A549 (cell line): ENCODE data around the gene GABBR1. TPM values are rescaled to one million over a fixed set of nuclear protein-coding genes. Genes with fewer than 3 reads are reported as not detected.

Source experiments
- ATAC-seq, 2 experiments: fragments of 200-7000 bp in 1 of 2; fragments of >200 bp in 1 of 2; cut with Nextera tagmentation in 1 of 2; cut with Tn5 transposase in 1 of 2; 3 replicates each; pipeline versions ENCODE4 v1.8.0 to v1.9.1; 2018 to 2020; ENCODE audit warnings: mild to moderate bottlenecking in 1 of 2, moderate library complexity in 1 of 2
- CTCF ChIA-PET: fragments of 300-600 bp; sonication (Branson Sonifier 250); formaldehyde crosslinking; extraction: SDS; loops from one replicate; lab custom pipeline; 2021; ENCODE audit warnings: antibody characterized with exemption, inconsistent platforms; lab: Yijun Ruan, JAX
- POLR2A ChIA-PET: fragments of 350-600 bp; formaldehyde crosslinking; extraction: SDS; loops from one replicate; lab custom pipeline; 2021; ENCODE audit warnings: antibody characterized with exemption, inconsistent platforms; lab: Yijun Ruan, JAX
- DNase-seq, 2 experiments: peaks; one replicate each; pipeline versions ENCODE4 v3.0.0 to v3.0.0-alpha.2; 2011 to 2016; ENCODE audit warnings: low read depth in 1 of 2, low spot score in 1 of 2
- FAIRE-seq: peaks from 2 replicates; lab custom pipeline; 2011; peaks lifted over from hg19 to GRCh38; lab: Jason Lieb, UNC
- H3K27ac ChIP-seq, 2 experiments: fragments of >200 bp; sonication (Bioruptor Twin); formaldehyde crosslinking; 3 replicates each; pipeline ENCODE4 v1.5.1; 2016 to 2017
- H3K4me1 ChIP-seq: fragments of >200 bp; sonication (Bioruptor Twin); formaldehyde crosslinking; 3 replicates; pipeline ENCODE4 v1.6.1; 2016
- H3K4me2 ChIP-seq: fragments of >200 bp; sonication (Bioruptor Twin); formaldehyde crosslinking; 3 replicates; pipeline ENCODE4 v1.6.1; 2016
- H3K4me3 ChIP-seq: fragments of >200 bp; sonication (Bioruptor Twin); formaldehyde crosslinking; 3 replicates; pipeline ENCODE4 v1.5.1; 2016
- H3K9me3 ChIP-seq: fragments of >200 bp; sonication (Bioruptor Twin); formaldehyde crosslinking; 3 replicates; pipeline ENCODE4 v1.6.1; 2016
- BHLHE40 ChIP-seq: IDR thresholded peaks from 2 replicates; pipeline ENCODE4 v1.6.1; 2012; ENCODE audit warnings: low read depth, low read length, inconsistent platforms
- CBX8 ChIP-seq: fragments of 200-600 bp; sonication (generic); IDR thresholded peaks from 2 replicates; pipeline ENCODE4 v1.6.1; 2016
- CHD2 ChIP-seq: fragments of 150-350 bp; IDR thresholded peaks from 2 replicates; pipeline ENCODE4 v1.6.1; 2014; ENCODE audit warnings: low read length; ENCODE audit not compliant: partially characterized antibody
- EHF ChIP-seq: fragments of 250-450 bp; sonication (Bioruptor Pico); IDR thresholded peaks from 2 replicates; pipeline ENCODE4 v1.5.0; 2020; ENCODE audit warnings: mild to moderate bottlenecking
- EP300 ChIP-seq, 2 experiments: fragments of >200 bp; sonication (Bioruptor Twin); formaldehyde crosslinking; IDR thresholded peaks; 2 replicates in 1 of 2; 3 replicates in 1 of 2; pipeline ENCODE4 v1.6.1; 2016 to 2017
- ESRRA ChIP-seq: fragments of 150-350 bp; IDR thresholded peaks from 2 replicates; pipeline ENCODE4 v1.6.1; 2014; ENCODE audit warnings: mild to moderate bottlenecking, low read length, borderline replicate concordance
- FOSB ChIP-seq: fragments of 250-450 bp; sonication (Bioruptor Pico); IDR thresholded peaks from 2 replicates; pipeline ENCODE4 v1.5.0; 2020; ENCODE audit warnings: mild to moderate bottlenecking, moderate library complexity
- FOXS1 ChIP-seq: fragments of 250-450 bp; sonication (Bioruptor Pico); IDR thresholded peaks from 2 replicates; pipeline ENCODE4 v1.5.0; 2020; ENCODE audit warnings: mild to moderate bottlenecking, moderate library complexity
- GATA3 ChIP-seq: IDR thresholded peaks from 2 replicates; pipeline ENCODE4 v1.6.1; 2012; ENCODE audit warnings: borderline replicate concordance
- HDAC2 ChIP-seq: fragments of 200-600 bp; sonication (generic); IDR thresholded peaks from 2 replicates; pipeline ENCODE4 v1.6.1; 2016
- HMGXB4 ChIP-seq: fragments of 250-450 bp; sonication (Bioruptor Pico); IDR thresholded peaks from 2 replicates; pipeline ENCODE4 v1.5.0; 2021; ENCODE audit warnings: mild to moderate bottlenecking, moderate library complexity, borderline replicate concordance
- HOXB13 ChIP-seq: fragments of 250-450 bp; sonication (Bioruptor Pico); IDR thresholded peaks from 2 replicates; pipeline ENCODE4 v1.5.0; 2020; ENCODE audit warnings: low read depth, mild to moderate bottlenecking, moderate library complexity
- HOXB5 ChIP-seq: fragments of 250-450 bp; sonication (Bioruptor Pico); IDR thresholded peaks from 2 replicates; pipeline ENCODE4 v1.5.0; 2020; ENCODE audit warnings: mild to moderate bottlenecking, moderate library complexity
- JUN ChIP-seq, 2 experiments: fragments of >200 bp; sonication (Bioruptor Twin); formaldehyde crosslinking; IDR thresholded peaks; 2 replicates in 1 of 2; 3 replicates in 1 of 2; pipeline ENCODE4 v1.6.1; 2016 to 2017
- KDM1A ChIP-seq: fragments of 200-600 bp; sonication (generic); IDR thresholded peaks from 2 replicates; pipeline ENCODE4 v1.6.1; 2016; ENCODE audit warnings: low read depth, mild to moderate bottlenecking
- KDM5A ChIP-seq: fragments of 200-600 bp; sonication (generic); IDR thresholded peaks from 2 replicates; pipeline ENCODE4 v1.6.1; 2016; ENCODE audit warnings: antibody characterized with exemption, mild to moderate bottlenecking
- MAZ ChIP-seq: fragments of 150-350 bp; IDR thresholded peaks from 2 replicates; pipeline ENCODE4 v1.6.1; 2014; ENCODE audit warnings: antibody characterized with exemption, low read depth, low read length, borderline replicate concordance
- MYC ChIP-seq: IDR thresholded peaks from 2 replicates; pipeline ENCODE4 v1.6.1; 2012; ENCODE audit warnings: mild to moderate bottlenecking, inconsistent platforms, low read length, improper control_type of control experiment, borderline replicate concordance
- NPAS2 ChIP-seq: fragments of 250-450 bp; sonication (Bioruptor Pico); IDR thresholded peaks from 2 replicates; pipeline ENCODE4 v1.8.0; 2022; ENCODE audit warnings: mild to moderate bottlenecking, moderate library complexity, borderline replicate concordance
- NR3C1 ChIP-seq: fragments of >200 bp; sonication (Bioruptor Twin); formaldehyde crosslinking; IDR thresholded peaks from 3 replicates; pipeline ENCODE4 v1.6.1; 2017
- PHF8 ChIP-seq: fragments of 200-600 bp; sonication (generic); IDR thresholded peaks from 2 replicates; pipeline ENCODE4 v1.6.1; 2016; ENCODE audit warnings: low read depth, mild to moderate bottlenecking, antibody characterized with exemption, moderate library complexity, borderline replicate concordance
- RFX5 ChIP-seq: fragments of 450-650 bp; IDR thresholded peaks from 2 replicates; pipeline ENCODE4 v1.7.1; 2014; ENCODE audit warnings: antibody characterized with exemption, mild to moderate bottlenecking, moderate library complexity
- TFCP2L1 ChIP-seq: fragments of 250-450 bp; sonication (Bioruptor Pico); IDR thresholded peaks from 2 replicates; pipeline ENCODE4 v1.5.0; 2021; ENCODE audit warnings: mild to moderate bottlenecking
- ZC3H11A ChIP-seq: fragments of 450-650 bp; IDR thresholded peaks from 2 replicates; pipeline ENCODE4 v1.6.1; 2014; ENCODE audit warnings: antibody characterized with exemption, mild to moderate bottlenecking
- ZSCAN20 ChIP-seq: fragments of 250-450 bp; sonication (Bioruptor Pico); IDR thresholded peaks from 2 replicates; pipeline ENCODE4 v1.8.0; 2022; ENCODE audit warnings: mild to moderate bottlenecking, moderate library complexity
- WGBS: methylation state at CpG from one replicate; pipeline ENCODE4 v1.1.6; 2017; ENCODE audit errors: missing lambda C conversion rate; 5-methylcytosine and 5-hydroxymethylcytosine counted together
- polyA plus RNA-seq, 4 experiments: library from polyadenylated mRNA; depleted of rRNA in 3 of 4; stranded (reverse); fragments of >200 nt; fragmentation: RNase III in 1 of 4; extraction: RNeasy Plus Mini Kit Qiagen cat#74134 plus additional on column Dnase treatment in 1 of 4; gene quantifications; 2 replicates in 3 of 4; 3 replicates in 1 of 4; pipeline ENCODE4 v1.2.3, GENCODE V29; 2011 to 2017
- TF ChIP-seq, protein P1 (sequence below): fragments of >200 bp; sonication (Bioruptor Twin); formaldehyde crosslinking; IDR thresholded peaks from 3 replicates; pipeline ENCODE4 v1.6.1; 2016

GABBR1 gene
- polyA plus RNA-seq, 2 of the 4 experiments (the other 2 are of a cell fraction) = 6.8 to 9.0 TPM

DNA sequence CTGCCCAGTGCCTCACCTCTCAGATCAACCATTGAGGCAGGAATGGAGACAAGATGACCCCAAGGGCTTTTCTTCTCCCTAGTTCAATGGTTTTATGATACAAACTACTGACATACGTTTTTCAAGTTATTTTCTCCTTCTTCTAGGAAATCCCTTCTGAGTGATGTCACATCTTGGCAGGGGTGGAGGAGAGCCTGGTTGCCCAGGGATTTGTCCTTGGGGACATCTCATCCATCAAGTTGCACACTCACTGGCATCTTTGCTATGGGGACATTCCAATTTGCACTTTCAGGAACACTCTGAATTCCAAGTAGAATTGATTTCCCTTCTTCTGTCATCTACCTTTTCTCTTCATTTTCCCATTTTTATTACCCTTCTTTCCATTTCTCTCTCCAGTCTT lies 38.0 kb upstream of the GABBR1 start:
- DNase-seq (no peak), ATAC-seq (no peak), FAIRE-seq (no peak)
- ChIA-PET POLR2A (no interaction called here), CTCF (interaction anchor here (0.8 to 1.5 kb wide), 3 partner anchors 16 to 21 kb away, joined by 3 to 6 read pairs (median 3); no protein-coding TSS in a partner anchor)
- 4% methylated on average over 1 of the region's 1 CpG for WGBS
- Histone ChIP-seq H3K27ac (no peak overlapping the region), H3K9me3 (no peaks in the 10 kb centered on the region), H3K4me3 (no peak overlapping the region), H3K4me1 (no peaks in the 10 kb centered on the region), H3K4me2 (no peak overlapping the region)
- TF ChIP-seq HDAC2 (no peak), ZC3H11A (no peak), KDM5A (no peak), MAZ (no peak), BHLHE40 (no peak), KDM1A (no peak), MYC (no peak), CBX8 (no peak), NR3C1 (no peak), HMGXB4 (CRISPR knock-in tag) (no peak)

- ATAC-seq = no peak
- H3K4me2 ChIP-seq = no peak overlapping the region
- no peaks in the 10 kb centered on the region for H3K9me3 ChIP-seq
- no peak for FAIRE-seq
- ChIA-PET CTCF (interaction anchor here (1.1 to 6.8 kb wide), 3 partner anchors 13 to 38 kb away, joined by 5 to 69 read pairs (median 14); no protein-coding TSS in a partner anchor), POLR2A (no interaction called here)
- no peak for DNase-seq
- no peak for TF ChIP-seq ZC3H11A
- TF ChIP-seq ZSCAN20 (CRISPR knock-in tag) = no peak
- no peak for TF ChIP-seq CHD2
- TF ChIP-seq KDM5A = no peak
- TF ChIP-seq JUN (IDR thresholded peaks at IDR 0.05) = no peak
- TF ChIP-seq GATA3 = no peak
- TF ChIP-seq RFX5 = no peak
- TF ChIP-seq, protein P1, sequence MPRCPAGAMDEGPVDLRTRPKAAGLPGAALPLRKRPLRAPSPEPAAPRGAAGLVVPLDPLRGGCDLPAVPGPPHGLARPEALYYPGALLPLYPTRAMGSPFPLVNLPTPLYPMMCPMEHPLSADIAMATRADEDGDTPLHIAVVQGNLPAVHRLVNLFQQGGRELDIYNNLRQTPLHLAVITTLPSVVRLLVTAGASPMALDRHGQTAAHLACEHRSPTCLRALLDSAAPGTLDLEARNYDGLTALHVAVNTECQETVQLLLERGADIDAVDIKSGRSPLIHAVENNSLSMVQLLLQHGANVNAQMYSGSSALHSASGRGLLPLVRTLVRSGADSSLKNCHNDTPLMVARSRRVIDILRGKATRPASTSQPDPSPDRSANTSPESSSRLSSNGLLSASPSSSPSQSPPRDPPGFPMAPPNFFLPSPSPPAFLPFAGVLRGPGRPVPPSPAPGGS = no peak
- TF ChIP-seq MAZ = no peak
- TF ChIP-seq KDM1A = no peak
- no peak for TF ChIP-seq HDAC2
- TF ChIP-seq EP300 (IDR thresholded peaks at IDR 0.05) = no peak
- TF ChIP-seq ESRRA = no peak
- TF ChIP-seq NPAS2 (CRISPR knock-in tag) = no peak
- TF ChIP-seq FOXS1 = no peak
- TF ChIP-seq TFCP2L1 (CRISPR knock-in tag) = no peak
- TF ChIP-seq FOSB (CRISPR knock-in tag) = no peak
- no peak for TF ChIP-seq HOXB5 (CRISPR knock-in tag)
- no peak for TF ChIP-seq PHF8
- no peak for TF ChIP-seq BHLHE40
- 60% methylated on average over 5 of the region's 5 CpGs for WGBS
- H3K4me3 ChIP-seq = no peak overlapping the region
- no peak overlapping the region for H3K27ac ChIP-seq
- H3K4me1 ChIP-seq = no peaks in the 10 kb centered on the region
Measured at GRCh38 chr6:29667158-29667557, 34.2 kb upstream of the GABBR1 start.

GRCh38 chr6:29666826-29667130 lies 33.8 kb upstream of the GABBR1 start:
- POLR2A ChIA-PET = no interaction called here
- Histone ChIP-seq H3K4me1 (no peaks in the 10 kb centered on the region), H3K27ac (no peak overlapping the region), H3K4me3 (no peak overlapping the region), H3K4me2 (no peak overlapping the region), H3K9me3 (no peaks in the 10 kb centered on the region)
- no peak for DNase-seq
- FAIRE-seq = no peak
- CTCF ChIA-PET = interaction anchor here (1.1 to 6.8 kb wide), 4 partner anchors 9 to 38 kb away, joined by 5 to 69 read pairs (median 10); partner anchors contain the start of gene MOG
- TF ChIP-seq PHF8 (no peak), HOXB13 (CRISPR knock-in tag) (no peak), EHF (CRISPR knock-in tag) (no peak), CBX8 (no peak)
- WGBS = 100% methylated on average over 1 of the region's 1 CpG
- ATAC-seq = no peak
